Activated CD8-positive, alpha-beta T cell treated with anti-CD3 and anti-CD28 coated beads for 36 hours (primary cell): ENCODE data around the gene FGF22. TPM values are rescaled to one million over a fixed set of nuclear protein-coding genes. Genes with fewer than 3 reads are reported as not detected.
A peak's percentile ranks its signal among the peaks of the same experiment; 100 is the strongest.
"Not testable (repeated sequence)": the region's sequence is repeated elsewhere in the genome, so short reads cannot be mapped to it uniquely, and the experiment has no call there.

ENCODE experiments used
- ATAC-seq: fragments of 200-7000 bp; cut with Tn5 transposase; one replicate; pipeline ENCODE4 v1.10.0; 2021; ENCODE audit warnings: mild to moderate bottlenecking, moderate library complexity
- CTCF ChIA-PET: fragments of 350-600 bp; sonication (Branson Sonifier 250); formaldehyde crosslinking; loops from one replicate; lab custom pipeline; 2021; ENCODE audit warnings: antibody characterized with exemption; lab: Charles Lee
- POLR2A ChIA-PET: fragments of 350-600 bp; sonication (Branson Sonifier 250); formaldehyde crosslinking; loops from one replicate; lab custom pipeline; 2021; ENCODE audit warnings: antibody characterized with exemption; lab: Charles Lee
- DNase-seq: peaks from one replicate; pipeline ENCODE4 v3.0.0-alpha.2; 2020
- H3K27ac Mint-ChIP-seq: one replicate; pipeline ENCODE4 v1.8.0; 2021; ENCODE audit warnings: mild to moderate bottlenecking, mixed read lengths
- H3K27me3 Mint-ChIP-seq: one replicate; pipeline ENCODE4 v1.8.0; 2021; ENCODE audit warnings: mixed read lengths
- H3K36me3 Mint-ChIP-seq: one replicate; pipeline ENCODE4 v1.8.0; 2021; ENCODE audit warnings: low read depth, mixed read lengths
- H3K4me1 Mint-ChIP-seq: one replicate; pipeline ENCODE4 v1.8.0; 2021; ENCODE audit warnings: low read depth, mixed read lengths
- H3K4me3 Mint-ChIP-seq: one replicate; pipeline ENCODE4 v1.8.0; 2021; ENCODE audit warnings: mild to moderate bottlenecking, moderate library complexity, mixed read lengths
- H3K9me3 Mint-ChIP-seq: one replicate; pipeline ENCODE4 v1.8.0; 2021; ENCODE audit warnings: mixed read lengths
- CTCF ChIP-seq: fragments of 200-600 bp; IDR thresholded peaks from one replicate; pipeline ENCODE4 v1.8.0; 2022; ENCODE audit warnings: antibody characterized with exemption, mild to moderate bottlenecking
- intact Hi-C: fragments of 100-400 bp; cut with micrococcal nuclease; formaldehyde crosslinking; loops from one replicate; pipeline ENCODE4 v1.10.0; 2022
- total RNA-seq, 2 experiments: library from RNA; stranded (reverse); gene quantifications; one replicate each; pipeline ENCODE4 v1.2.3, GENCODE V29; 2021

The FGF22 gene
- total RNA-seq, 2 experiments from 2014 or later: 0.16 TPM; not detected in 1

GRCh38 chr19:628168-628567 is 11.5 kb upstream of the FGF22 start:
- CTCF ChIA-PET: interaction anchor here (1.5 kb wide), 1 partner anchor 44 kb away, joined by 4 read pairs; no protein-coding TSS in a partner anchor

GRCh38 chr19:629515-629914 is 10.2 kb upstream of the FGF22 start:
- H3K9me3 Mint-ChIP-seq, POLR2A ChIA-PET, H3K4me3 Mint-ChIP-seq, DNase-seq, H3K27me3 Mint-ChIP-seq, intact Hi-C loops, ATAC-seq, H3K27ac Mint-ChIP-seq: not testable (repeated sequence)
- Mint-ChIP-seq H3K4me1 (peaks cover 19% of the 10 kb centered on the region), H3K36me3 (peaks cover 39% of the 10 kb centered on the region)
- CTCF ChIA-PET: interaction anchor here (1.5 kb wide), 1 partner anchor 45 kb away, joined by 4 read pairs; no protein-coding TSS in a partner anchor

More at GRCh38 chr19:628168-628567, 11.5 kb upstream of the FGF22 start:
- Mint-ChIP-seq H3K36me3 (peaks cover 39% of the 10 kb centered on the region), H3K4me1 (peaks cover 19% of the 10 kb centered on the region), H3K27ac (no peak overlapping the region), H3K27me3 (no peaks in the 10 kb centered on the region), H3K4me3 (no peak overlapping the region), H3K9me3 (no peaks in the 10 kb centered on the region)
- intact Hi-C loops: no loop called here
- peak; percentile 35 for DNase-seq
- POLR2A ChIA-PET: interaction anchor here (0.7 kb wide), 1 partner anchor 45 kb away, joined by 3 read pairs; no protein-coding TSS in a partner anchor
- no peak for ATAC-seq
- peak; percentile 51 for TF ChIP-seq CTCF

GRCh38 chr19:629961-630714 is 9.5 kb upstream of the FGF22 start:
- ChIA-PET CTCF (interaction anchor here (1.5 kb wide), 1 partner anchor 46 kb away, joined by 4 read pairs; no protein-coding TSS in a partner anchor), POLR2A (interaction anchor here (2.3 kb wide), 1 partner anchor 18 kb away, joined by 6 read pairs; no protein-coding TSS in a partner anchor)
- Mint-ChIP-seq H3K27ac (no peak overlapping the region), H3K36me3 (peaks cover 39% of the 10 kb centered on the region), H3K4me1 (peaks cover 19% of the 10 kb centered on the region), H3K4me3 (no peak overlapping the region), H3K27me3 (no peaks in the 10 kb centered on the region), H3K9me3 (no peaks in the 10 kb centered on the region)
- intact Hi-C loops: no loop called here
- DNase-seq (no peak), ATAC-seq (no peak)
- TF ChIP-seq CTCF: no peak

- Mint-ChIP-seq H3K27ac (peak overlapping the region; percentile 92), H3K9me3 (no peaks in the 10 kb centered on the region), H3K27me3 (no peaks in the 10 kb centered on the region), H3K36me3 (peaks cover 34% of the 10 kb centered on the region), H3K4me3 (peak overlapping the region; percentile 98), H3K4me1 (peaks cover 19% of the 10 kb centered on the region)
- CTCF ChIA-PET: interaction anchor here (1.7 to 2.6 kb wide), 2 partner anchors 48 to 100 kb away, joined by 5 to 9 read pairs; partner anchors contain the start of gene CDC34
- intact Hi-C loops: no loop called here
- POLR2A ChIA-PET: interaction anchor here (0.9 to 2.3 kb wide), 5 partner anchors 20 to 44 kb away, joined by 3 to 6 read pairs (median 3); partner anchors contain the start of gene RNF126
- no peak for TF ChIP-seq CTCF
- DNase-seq: peak; percentile 75
- peak; percentile 47 for ATAC-seq
Measured at GRCh38 chr19:632579-633067, 7.1 kb upstream of the FGF22 start.

GRCh38 chr19:633068-633785 is 6.5 kb upstream of the FGF22 start, which contains the start of gene POLRMT:
Gene POLRMT, minus strand, starts transcription at chr19:633537. Its CDS starts 25 bp downstream, at chr19:633512.
- Mint-ChIP-seq H3K27me3 (no peaks in the 10 kb centered on the region), H3K4me3 (peak within 1 kb of the TSS; percentile 98), H3K9me3 (no peaks in the 10 kb centered on the region), H3K27ac (peak within 1 kb of the TSS; percentile 92), H3K4me1 (peaks cover 20% of the 10 kb centered on the region), H3K36me3 (peaks cover 32% of the 10 kb centered on the region)
- DNase-seq (peak; percentile 98), ATAC-seq (peak; percentile 96)
- intact Hi-C loops: no loop called here
- ChIA-PET CTCF (interaction anchor here (0.6 to 2.6 kb wide), 5 partner anchors 8 to 122 kb away, joined by 3 to 9 read pairs (median 5); partner anchors contain the start of gene CDC34), POLR2A (interaction anchor here (0.9 to 1.5 kb wide), 5 partner anchors 16 to 30 kb away, joined by 3 to 6 read pairs (median 4); partner anchors contain the start of gene RNF126)
- no peak for TF ChIP-seq CTCF
